Activated T-cell treated with anti-CD3 and anti-CD28 coated beads for 24 hours (primary cell): Measurements from ENCODE around the gene FAM83C.
"Not testable (repeated sequence)": the region's sequence is repeated elsewhere in the genome, so short reads cannot be mapped to it uniquely, and the experiment has no call there.

Experiments used
- DNase-seq: peaks from one replicate; pipeline ENCODE4 v3.0.0-alpha.2; 2020; ENCODE audit warnings: low read depth

FAM83C gene

GRCh38 chr20:35318502-35319157 lies 26.4 kb upstream of the FAM83C start:
- no peak for DNase-seq

DNA sequence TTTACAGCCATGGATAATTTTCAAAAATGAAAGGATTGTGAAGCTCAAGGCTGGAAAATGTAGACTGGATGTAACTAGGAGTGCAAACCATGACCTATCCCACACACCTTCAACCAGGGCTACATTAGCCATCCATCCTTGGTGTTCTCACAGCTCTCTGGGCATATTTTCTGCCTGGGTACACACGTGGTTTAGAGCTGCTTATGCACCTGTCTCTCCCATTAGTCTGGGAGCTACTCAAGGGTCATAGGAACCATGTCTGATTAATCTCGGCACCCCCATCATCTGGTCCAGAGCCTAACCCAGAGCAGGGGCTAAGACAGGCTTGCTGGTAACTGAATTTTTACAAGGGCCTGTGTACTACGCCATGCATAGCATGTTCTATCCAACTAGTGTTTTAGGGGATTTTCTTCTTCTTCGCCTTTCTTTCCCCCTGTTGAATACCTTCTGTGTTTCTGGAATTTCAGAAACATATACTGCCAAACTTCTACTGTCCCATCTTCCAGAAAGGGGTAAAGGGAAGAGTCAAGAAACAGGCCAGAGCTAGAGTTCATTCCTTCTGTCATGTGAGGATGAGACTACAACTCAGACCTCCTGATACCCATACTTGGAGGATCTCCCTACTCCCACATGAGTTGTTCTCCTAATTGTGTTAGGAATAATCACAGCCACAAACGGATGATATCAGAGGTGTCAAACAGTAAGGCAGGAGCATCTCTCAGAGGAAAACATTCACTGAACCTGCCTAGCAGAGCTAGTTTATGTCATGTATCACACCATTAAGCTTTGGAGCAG lies 25.4 kb upstream of the FAM83C start:
- no peak for DNase-seq

DNA sequence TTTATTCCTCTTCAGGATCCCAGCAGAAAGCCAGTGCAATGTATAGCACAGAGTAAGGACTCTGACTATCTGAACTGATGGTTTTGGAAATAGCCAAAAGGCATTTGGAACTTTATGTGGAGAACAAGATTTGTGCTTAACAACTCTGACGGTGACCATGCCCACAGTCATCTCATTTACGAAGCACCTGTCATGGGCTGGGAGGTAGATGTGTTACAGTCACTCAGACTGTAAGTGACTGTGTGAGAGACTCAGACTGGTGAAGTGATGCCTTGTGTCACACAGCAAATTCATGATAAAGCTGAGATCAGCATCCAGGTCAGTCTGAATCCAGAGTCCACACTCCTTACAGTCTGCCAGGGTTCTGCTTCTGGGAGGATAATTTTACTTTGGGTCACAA lies 23.9 kb upstream of the FAM83C start:
- DNase-seq, result no peak

DNA sequence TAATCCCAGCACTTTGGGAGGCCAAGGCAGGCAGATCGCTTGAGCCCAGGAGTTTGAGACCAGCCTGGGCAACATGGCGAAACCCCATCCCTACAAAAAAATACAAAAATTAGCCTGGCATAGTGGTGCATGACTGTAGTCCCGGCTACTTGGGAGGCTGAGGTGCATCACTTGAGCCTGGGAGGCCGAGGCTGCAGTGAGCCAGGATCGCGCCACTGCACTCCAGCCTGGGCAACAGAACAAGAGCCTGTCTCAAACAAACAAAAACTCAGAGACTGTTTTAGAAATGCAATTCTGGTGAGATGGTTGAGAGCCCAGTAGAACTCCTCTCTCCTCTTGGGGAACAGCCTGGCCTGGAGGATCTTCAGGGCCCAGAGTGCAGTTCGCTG lies 23.4 kb upstream of the FAM83C start:
- not testable (repeated sequence) for DNase-seq

GRCh38 chr20:35314816-35315631 lies 22.8 kb upstream of the FAM83C start:
- DNase-seq, result no peak

DNA sequence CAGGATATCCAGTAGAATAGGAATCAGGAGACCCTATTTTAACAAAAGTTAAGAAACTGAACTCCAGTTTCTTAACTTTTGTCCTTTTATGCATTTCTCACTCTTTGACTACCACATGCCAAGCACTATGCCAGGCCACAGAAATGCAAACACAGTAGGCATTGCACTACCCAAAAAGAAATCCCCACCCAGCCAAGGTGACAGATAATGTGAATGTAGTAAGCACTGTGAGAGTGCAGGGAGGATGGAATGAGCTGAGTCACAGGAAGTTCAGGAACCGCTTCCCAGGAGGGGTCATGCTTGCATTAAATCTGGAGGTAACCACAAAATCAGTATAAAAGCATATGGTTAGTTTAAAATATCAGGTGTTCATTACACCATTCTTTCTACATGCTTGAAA lies 20.1 kb upstream of the FAM83C start:
- DNase-seq, result no peak

- no peak for DNase-seq
Observed at GRCh38 chr20:35311822-35312221, 19.6 kb upstream of the FAM83C start.

- DNase-seq, result peak; percentile 65
Observed at GRCh38 chr20:35311409-35311808, 19.2 kb upstream of the FAM83C start.

GRCh38 chr20:35307666-35308653 lies 15.7 kb upstream of the FAM83C start:
- DNase-seq, result no peak

GRCh38 chr20:35306931-35307517 lies 14.8 kb upstream of the FAM83C start:
- DNase-seq, result no peak

- peak; percentile 79 for DNase-seq
Observed at GRCh38 chr20:35305682-35306556, 13.7 kb upstream of the FAM83C start.

- DNase-seq, result no peak
Observed at GRCh38 chr20:35304956-35305355, 12.7 kb upstream of the FAM83C start.

GRCh38 chr20:35303735-35304491 lies 11.7 kb upstream of the FAM83C start:
- DNase-seq, result peak; percentile 84

- DNase-seq, result no peak
Observed at GRCh38 chr20:35303382-35303734, 11.1 kb upstream of the FAM83C start.

- no peak for DNase-seq
Observed at GRCh38 chr20:35302421-35303335, 10.5 kb upstream of the FAM83C start.

GRCh38 chr20:35301426-35301825 lies 9.2 kb upstream of the FAM83C start:
- DNase-seq, result no peak

DNA sequence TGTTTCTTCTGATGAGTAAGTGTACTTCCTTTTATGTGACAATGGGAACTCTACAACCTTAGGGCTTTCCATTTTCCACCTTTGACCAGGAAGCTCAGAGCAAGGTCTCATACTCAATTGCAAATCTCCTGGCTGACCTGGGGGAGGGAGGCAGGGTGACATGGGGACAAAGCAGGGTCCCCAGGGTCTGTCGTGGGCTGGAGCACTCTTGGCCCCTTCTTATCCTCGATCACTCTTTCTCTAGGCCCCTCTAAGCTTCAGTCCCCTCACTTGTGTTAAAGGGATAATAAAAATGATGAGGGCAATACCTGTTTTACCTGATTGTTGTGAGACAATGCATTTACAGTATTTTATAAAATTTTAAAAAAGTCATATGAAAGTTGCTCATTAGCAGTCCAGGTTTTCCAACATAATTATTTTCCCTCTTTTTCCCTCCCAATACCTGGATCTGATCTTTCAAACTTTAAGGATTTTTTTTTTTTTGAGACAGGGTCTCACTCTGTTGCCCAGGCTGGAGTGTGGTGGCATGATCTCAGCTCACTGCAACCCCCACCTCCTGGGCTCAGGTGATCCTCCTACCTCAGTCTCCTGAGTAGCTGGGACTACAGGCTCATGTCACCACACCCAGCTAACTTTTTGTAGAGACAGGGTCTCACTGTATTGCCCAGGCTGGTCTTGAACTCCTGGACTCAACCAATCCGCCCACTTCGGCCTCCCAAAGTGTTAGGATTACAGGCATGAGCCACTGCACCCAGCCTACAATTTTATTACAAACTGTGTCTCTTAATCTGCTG lies 8.4 kb upstream of the FAM83C start:
- no peak for DNase-seq

GRCh38 chr20:35299780-35300179 lies 7.6 kb upstream of the FAM83C start:
- no peak for DNase-seq
